ENCODE data around the gene IFFO2. TPM values are rescaled to one million over a fixed set of nuclear protein-coding genes. Genes with fewer than 3 reads are reported as not detected.

IFFO2 gene
- total and polyA plus RNA-seq, 2 of the 13 experiments (the other 11 are each of a cell fraction or from before 2014, with no cell fraction given): 7.3 to 16.7 TPM

- Histone ChIP-seq H4K20me1 (ENCODE audit: insufficient read depth, low read length) (no peaks in the 10 kb centered on the region; the same call in 1 of the 2 replicates), H3K9me3 (ENCODE audit: low read length) (no peaks in the 10 kb centered on the region), H3K4me2 (ENCODE audit: low read depth, low read length) (no peak overlapping the region), H3K36me3 (replicated peaks in 1 of 2; ENCODE audit: control insufficient read depth in 1 of 2, insufficient read depth in 2 of 2, low read length in 2 of 2) (peaks cover 17 to 58% of the 10 kb centered on the region in 2 experiments; a peak in 4 of 5 replicates), H2AFZ (ENCODE audit: low read length) (no peak overlapping the region), H3K9ac (ENCODE audit: insufficient read depth, low read depth, low read length) (no peak overlapping the region), H3K4me1 (ENCODE audit: insufficient read depth, low read length) (peaks cover 28% of the 10 kb centered on the region), H3K27me3 (ENCODE audit: control insufficient read depth in 1 of 2, insufficient read depth in 2 of 2, low read length in 2 of 2) (no peaks in the 10 kb centered on the region), H3K79me2 (ENCODE audit: insufficient read depth, low read length) (peaks cover 7% of the 10 kb centered on the region), H3K4me3 (replicated peaks in 1 of 3; ENCODE audit: insufficient read depth in 1 of 3, low read depth in 2 of 3, low read length in 3 of 3) (no peak overlapping the region), H3K27ac (ENCODE audit: extremely low read length, insufficient read depth, low read length) (no peak overlapping the region)
- TF ChIP-seq SAP130 (CRISPR knock-in tag; IDR thresholded peaks at IDR 0.05; ENCODE audit: low read depth) (no peak), ZNF549 (CRISPR knock-in tag; IDR thresholded peaks at IDR 0.05) (no peak), ZNF121 (CRISPR knock-in tag; IDR thresholded peaks at IDR 0.05) (no peak), ARID2 (CRISPR knock-in tag; IDR thresholded peaks at IDR 0.05; ENCODE audit: borderline replicate concordance) (no peak), ZNF75D (CRISPR knock-in tag; IDR thresholded peaks at IDR 0.05; ENCODE audit: borderline replicate concordance) (no peak), ZNF652 (CRISPR knock-in tag; IDR thresholded peaks at IDR 0.05; ENCODE audit: borderline replicate concordance, low read depth) (no peak), ZC3H4 (CRISPR knock-in tag; IDR thresholded peaks at IDR 0.05; ENCODE audit: borderline replicate concordance) (no peak), ZFP36 (IDR thresholded peaks at IDR 0.05; ENCODE audit: borderline replicate concordance, low read depth, low read length, partially characterized antibody) (no peak), ZBTB38 (CRISPR knock-in tag; IDR thresholded peaks at IDR 0.05) (no peak), ZNF775 (CRISPR knock-in tag; IDR thresholded peaks at IDR 0.05; ENCODE audit: borderline replicate concordance) (no peak), SMAD1 (CRISPR knock-in tag; IDR thresholded peaks at IDR 0.05; ENCODE audit: borderline replicate concordance, low read depth) (no peak), ASH2L (IDR thresholded peaks at IDR 0.05; ENCODE audit: insufficient read length, low read depth, low read length) (no peak), KDM3A (CRISPR knock-in tag; IDR thresholded peaks at IDR 0.05; ENCODE audit: low read depth) (no peak)
- TF ChIP-seq, protein P1, sequence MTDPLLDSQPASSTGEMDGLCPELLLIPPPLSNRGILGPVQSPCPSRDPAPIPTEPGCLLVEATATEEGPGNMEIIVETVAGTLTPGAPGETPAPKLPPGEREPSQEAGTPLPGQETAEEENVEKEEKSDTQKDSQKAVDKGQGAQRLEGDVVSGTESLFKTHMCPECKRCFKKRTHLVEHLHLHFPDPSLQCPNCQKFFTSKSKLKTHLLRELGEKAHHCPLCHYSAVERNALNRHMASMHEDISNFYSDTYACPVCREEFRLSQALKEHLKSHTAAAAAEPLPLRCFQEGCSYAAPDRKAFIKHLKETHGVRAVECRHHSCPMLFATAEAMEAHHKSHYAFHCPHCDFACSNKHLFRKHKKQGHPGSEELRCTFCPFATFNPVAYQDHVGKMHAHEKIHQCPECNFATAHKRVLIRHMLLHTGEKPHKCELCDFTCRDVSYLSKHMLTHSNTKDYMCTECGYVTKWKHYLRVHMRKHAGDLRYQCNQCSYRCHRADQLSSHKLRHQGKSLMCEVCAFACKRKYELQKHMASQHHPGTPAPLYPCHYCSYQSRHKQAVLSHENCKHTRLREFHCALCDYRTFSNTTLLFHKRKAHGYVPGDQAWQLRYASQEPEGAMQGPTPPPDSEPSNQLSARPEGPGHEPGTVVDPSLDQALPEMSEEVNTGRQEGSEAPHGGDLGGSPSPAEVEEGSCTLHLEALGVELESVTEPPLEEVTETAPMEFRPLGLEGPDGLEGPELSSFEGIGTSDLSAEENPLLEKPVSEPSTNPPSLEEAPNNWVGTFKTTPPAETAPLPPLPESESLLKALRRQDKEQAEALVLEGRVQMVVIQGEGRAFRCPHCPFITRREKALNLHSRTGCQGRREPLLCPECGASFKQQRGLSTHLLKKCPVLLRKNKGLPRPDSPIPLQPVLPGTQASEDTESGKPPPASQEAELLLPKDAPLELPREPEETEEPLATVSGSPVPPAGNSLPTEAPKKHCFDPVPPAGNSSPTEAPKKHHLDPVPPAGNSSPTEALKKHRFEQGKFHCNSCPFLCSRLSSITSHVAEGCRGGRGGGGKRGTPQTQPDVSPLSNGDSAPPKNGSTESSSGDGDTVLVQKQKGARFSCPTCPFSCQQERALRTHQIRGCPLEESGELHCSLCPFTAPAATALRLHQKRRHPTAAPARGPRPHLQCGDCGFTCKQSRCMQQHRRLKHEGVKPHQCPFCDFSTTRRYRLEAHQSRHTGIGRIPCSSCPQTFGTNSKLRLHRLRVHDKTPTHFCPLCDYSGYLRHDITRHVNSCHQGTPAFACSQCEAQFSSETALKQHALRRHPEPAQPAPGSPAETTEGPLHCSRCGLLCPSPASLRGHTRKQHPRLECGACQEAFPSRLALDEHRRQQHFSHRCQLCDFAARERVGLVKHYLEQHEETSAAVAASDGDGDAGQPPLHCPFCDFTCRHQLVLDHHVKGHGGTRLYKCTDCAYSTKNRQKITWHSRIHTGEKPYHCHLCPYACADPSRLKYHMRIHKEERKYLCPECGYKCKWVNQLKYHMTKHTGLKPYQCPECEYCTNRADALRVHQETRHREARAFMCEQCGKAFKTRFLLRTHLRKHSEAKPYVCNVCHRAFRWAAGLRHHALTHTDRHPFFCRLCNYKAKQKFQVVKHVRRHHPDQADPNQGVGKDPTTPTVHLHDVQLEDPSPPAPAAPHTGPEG (CRISPR knock-in tag; IDR thresholded peaks at IDR 0.05): no peak
- TF ChIP-seq, protein P2, sequence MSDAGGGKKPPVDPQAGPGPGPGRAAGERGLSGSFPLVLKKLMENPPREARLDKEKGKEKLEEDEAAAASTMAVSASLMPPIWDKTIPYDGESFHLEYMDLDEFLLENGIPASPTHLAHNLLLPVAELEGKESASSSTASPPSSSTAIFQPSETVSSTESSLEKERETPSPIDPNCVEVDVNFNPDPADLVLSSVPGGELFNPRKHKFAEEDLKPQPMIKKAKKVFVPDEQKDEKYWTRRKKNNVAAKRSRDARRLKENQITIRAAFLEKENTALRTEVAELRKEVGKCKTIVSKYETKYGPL (CRISPR knock-in tag; IDR thresholded peaks at IDR 0.05): no peak
- TF ChIP-seq, protein P3, sequence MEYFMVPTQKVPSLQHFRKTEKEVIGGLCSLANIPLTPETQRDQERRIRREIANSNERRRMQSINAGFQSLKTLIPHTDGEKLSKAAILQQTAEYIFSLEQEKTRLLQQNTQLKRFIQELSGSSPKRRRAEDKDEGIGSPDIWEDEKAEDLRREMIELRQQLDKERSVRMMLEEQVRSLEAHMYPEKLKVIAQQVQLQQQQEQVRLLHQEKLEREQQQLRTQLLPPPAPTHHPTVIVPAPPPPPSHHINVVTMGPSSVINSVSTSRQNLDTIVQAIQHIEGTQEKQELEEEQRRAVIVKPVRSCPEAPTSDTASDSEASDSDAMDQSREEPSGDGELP (IDR thresholded peaks at IDR 0.05; ENCODE audit: borderline replicate concordance, low read depth): no peak
- DNase-seq (ENCODE audit: low spot score) (no peak), ATAC-seq (no peak), FAIRE-seq (no peak)
- in situ Hi-C loops (cut with HindIII; ENCODE audit: extremely low pct_ligation_motif_present, low pct_unique_long_range_greater_than_20kb) (no loop called here), intact Hi-C loops (cut with micrococcal nuclease; ENCODE audit: unreplicated experiment) (no loop called here)
- whole genome bisulfite sequencing (ENCODE audit: low lambda C conversion rate): 98% methylated on average over 18 of the region's 31 CpGs
- POLR2A ChIA-PET: no interaction called here
- BruUV-seq (replicated peaks): no TSS peak
- CTCF ChIA-PET (ENCODE audit: low intra/inter-chr PET ratio, low total read pairs): no interaction called here
Measured at GRCh38 chr1:18919197-18919905, 37.1 kb downstream of the IFFO2 start.
